GM19324 (cell line): ENCODE results near the gene MRPL28.
A peak's percentile ranks its signal among the peaks of the same experiment; 100 is the strongest.
"Not testable (repeated sequence)": the region's sequence is repeated elsewhere in the genome, so short reads cannot be mapped to it uniquely, and the experiment has no call there.

ENCODE experiments used
- ATAC-seq: cut with Tn5 transposase; IDR thresholded peaks from one replicate; pipeline ENCODE4 v1.9.1; 2021; ENCODE audit warnings: mild to moderate bottlenecking, moderate library complexity; ENCODE audit not compliant: unreplicated experiment, low FRiP score

MRPL28 gene

DNA sequence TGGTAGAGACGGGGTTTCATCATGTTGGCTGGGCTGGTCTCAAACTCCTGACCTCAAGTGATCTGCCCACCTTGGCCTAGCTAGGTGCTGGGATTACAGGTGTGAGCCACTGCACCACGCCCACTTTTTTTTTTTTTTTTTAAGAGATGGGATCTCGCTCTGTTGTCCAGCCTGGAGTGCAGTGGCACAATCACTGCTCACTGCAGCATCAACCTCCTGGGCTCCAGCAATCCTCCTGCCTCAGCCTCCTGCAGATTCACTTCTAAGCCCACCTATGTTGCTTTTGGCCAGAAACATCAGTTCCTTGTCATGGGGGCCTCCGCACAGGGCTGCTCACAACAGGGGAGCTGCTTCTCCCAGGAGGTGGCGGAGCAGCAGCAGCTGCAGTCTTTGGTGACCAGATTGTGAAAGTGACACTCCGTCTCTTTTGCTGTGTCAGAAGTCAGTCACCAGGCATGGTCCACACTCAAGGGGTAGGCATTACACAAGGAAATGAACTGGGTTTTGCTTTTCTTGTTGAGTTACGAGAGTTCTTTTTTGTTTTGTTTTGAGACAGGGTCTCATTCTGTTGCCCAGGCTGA lies 22.2 kb upstream of the MRPL28 start:
- no peak for ATAC-seq

DNA sequence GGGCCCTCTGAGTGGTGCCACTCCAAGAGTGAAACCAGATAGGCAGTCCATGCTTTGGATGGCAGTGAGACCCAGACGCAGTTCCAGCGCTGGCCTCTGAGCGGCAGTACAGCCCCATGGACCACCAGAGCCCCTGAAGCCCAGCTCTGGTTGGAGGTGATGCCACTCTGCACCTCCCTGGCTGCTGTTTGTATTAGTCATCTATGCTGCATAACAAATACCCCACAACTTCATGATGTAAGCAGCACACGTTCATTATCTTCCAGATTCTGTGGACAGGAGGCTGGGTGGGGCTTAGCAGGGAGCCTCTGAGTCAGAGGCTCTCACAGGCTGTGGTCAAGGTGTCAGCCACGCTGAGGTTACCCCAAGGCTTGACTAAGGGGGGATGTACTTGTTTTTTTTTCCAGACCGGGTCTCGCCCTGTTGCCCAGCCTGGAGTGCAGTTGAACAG lies 21.6 kb upstream of the MRPL28 start:
- ATAC-seq = no peak

DNA sequence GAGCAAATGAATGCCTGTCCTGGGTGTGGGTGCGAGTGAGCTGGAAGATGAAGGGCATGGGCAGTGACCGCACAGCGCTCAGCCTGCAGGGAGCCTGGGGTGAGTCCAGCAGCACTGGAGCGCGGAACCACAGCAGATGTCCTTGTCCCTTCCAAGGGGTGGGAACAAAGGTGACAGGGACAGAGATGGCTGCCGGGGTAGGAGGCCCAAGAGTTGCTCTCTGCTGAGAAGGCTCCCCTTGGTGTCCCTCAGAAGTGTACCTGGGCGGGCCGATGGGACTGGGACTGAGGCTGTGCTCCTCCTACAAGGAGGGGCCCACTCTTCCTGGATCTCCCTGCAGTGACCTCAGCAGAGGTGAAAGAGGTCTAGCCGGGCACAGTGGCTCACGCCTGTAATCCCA lies 19.0 kb upstream of the MRPL28 start:
- ATAC-seq = no peak

DNA sequence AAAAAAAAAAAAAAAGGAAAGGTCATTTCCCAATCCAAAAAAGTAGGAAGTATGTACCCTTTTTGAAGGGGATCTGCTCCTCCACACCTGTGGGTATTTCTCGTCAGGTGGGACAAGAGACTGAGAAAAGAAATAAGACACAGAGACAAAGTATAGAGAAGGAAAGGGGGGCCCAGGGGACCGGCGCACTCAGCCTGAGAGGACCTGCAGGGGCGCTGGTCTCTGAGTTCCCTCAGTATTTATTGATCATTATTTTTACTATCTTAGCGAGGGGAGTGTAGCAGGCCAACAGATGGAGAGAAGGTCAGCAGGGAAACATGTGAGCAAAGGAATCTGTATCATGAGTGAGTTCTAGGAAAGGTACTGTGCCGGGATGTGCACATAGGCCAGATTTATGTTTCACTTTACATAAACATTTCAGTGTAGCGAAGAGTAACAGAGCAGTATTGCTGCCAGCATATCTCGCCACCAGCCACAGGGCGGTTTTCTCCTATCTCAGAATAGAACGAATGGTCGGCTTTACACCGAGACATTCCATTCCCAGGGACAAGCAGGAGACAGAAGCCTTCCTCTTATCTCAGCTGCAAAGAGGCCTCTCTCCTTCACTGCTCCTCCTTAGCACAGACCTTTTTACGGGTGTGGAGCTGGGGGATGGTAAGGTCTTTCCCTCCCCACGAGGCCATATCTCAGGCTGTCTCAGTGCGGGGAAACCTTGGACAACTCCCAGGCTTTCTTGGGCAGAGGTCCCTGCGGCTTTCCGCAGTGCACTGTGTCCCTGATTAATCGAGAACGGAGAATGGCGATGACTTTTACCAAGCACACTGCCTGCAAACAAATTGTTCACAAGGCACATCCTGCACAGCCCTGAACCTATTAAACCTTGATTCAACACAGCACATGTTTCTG lies 17.7 kb upstream of the MRPL28 start:
- ATAC-seq = not testable (repeated sequence)

- ATAC-seq = no peak
Measured at GRCh38 chr16:386641-387156, 16.4 kb upstream of the MRPL28 start.

DNA sequence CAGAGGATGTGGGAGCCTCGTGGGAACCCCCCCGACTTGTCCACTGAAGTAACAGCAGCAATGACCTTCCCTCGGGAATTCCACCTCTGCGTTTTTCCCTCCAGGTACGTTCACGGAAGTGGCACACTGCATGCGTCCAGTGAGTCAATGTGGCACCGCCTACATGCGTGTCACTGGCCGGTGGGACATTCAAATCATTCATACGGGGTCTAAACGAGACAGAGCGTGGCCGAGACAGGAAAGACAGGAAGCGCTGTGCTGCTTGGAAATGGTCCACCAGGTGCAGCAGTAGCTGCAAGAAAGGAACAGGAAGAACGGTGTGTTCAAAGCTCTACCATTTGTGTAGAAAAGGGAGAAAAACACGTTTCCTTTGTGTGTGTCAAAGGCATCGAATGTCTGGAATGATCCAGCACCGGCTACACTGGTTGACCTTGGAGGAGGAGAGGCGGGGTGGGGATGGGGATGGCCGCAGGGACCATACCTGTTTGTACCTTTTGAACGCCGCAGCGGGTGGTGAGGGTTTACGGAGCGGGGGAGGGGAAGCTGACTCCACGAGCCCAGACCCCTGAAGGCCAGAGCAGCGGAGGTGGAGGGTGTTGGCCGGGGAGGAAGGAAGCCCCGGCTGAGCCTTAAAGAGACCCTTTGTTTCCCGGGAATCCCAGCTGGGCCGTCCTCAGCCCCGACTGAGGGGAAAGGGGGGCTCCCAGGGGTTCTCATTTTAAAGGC lies 13.2 kb upstream of the MRPL28 start:
- ATAC-seq = no peak

GRCh38 chr16:381789-382717 lies 11.7 kb upstream of the MRPL28 start, which contains the start of gene PGAP6:
Gene PGAP6 (minus strand): TSS chr16:381978. CDS start chr16:381821, 157 bp downstream.
- ATAC-seq = peak; percentile 67

- ATAC-seq = peak; percentile 3
Measured at GRCh38 chr16:381012-381788, 10.9 kb upstream of the MRPL28 start.

GRCh38 chr16:380762-381011 lies 10.3 kb upstream of the MRPL28 start:
- no peak for ATAC-seq

DNA sequence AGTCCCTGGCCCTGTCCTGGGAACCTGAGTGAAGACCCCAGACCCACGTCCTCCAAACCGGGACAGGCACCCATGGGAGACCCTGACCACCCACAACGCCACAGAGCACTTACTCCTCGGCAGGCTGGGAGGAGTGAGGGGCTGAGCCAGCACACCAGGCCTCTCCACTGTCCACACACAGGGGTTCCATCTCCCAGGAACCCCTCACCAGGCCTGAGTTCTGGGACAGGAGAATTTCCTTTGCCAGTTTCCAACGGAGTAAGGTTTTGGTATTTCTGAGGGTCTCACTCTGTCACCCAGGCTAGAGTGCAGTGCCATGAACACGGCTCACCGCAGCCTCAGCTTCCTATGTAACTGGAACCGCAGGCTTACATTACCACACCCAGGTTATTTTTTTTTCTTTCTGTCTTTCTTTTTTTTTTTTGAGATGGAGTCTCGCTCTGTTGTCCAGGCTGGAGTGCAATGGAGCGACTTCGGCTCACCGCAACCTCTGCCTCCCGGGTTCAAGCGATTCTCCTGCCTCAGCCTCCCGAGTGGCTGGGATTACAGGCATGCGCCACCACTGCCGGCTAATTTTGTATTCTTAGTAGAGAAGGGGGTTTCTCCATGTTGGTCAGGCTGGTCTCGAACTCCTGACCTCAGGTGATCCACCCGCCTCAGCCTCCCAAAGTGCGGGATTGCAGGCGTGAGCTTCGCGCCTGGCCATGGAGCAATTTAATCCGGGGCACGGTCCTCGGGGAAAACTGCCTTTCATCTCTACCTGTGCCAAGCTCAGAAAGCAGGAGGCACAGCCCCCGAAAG lies 9.8 kb upstream of the MRPL28 start:
- no peak for ATAC-seq

- ATAC-seq = no peak
Measured at GRCh38 chr16:379183-379960, 9.0 kb upstream of the MRPL28 start.

DNA sequence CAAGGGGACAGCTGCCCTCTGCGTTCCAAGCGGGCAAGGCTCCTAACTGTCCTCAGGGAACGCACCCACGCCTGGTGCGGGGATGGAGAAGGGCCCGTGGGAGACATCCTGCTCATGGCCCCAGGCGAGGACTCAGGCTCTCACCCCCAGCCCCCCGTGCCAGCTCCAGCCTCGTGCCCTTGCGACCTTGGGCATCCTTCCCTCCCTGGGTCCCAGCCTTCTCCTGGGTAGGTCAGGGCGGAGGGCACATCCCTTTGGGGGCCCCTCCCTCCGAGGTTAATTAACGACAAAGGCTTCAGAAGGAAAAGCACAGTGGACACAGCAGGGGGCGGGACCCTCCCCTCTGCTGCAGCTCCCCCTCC lies 8.5 kb upstream of the MRPL28 start:
- ATAC-seq = no peak

DNA sequence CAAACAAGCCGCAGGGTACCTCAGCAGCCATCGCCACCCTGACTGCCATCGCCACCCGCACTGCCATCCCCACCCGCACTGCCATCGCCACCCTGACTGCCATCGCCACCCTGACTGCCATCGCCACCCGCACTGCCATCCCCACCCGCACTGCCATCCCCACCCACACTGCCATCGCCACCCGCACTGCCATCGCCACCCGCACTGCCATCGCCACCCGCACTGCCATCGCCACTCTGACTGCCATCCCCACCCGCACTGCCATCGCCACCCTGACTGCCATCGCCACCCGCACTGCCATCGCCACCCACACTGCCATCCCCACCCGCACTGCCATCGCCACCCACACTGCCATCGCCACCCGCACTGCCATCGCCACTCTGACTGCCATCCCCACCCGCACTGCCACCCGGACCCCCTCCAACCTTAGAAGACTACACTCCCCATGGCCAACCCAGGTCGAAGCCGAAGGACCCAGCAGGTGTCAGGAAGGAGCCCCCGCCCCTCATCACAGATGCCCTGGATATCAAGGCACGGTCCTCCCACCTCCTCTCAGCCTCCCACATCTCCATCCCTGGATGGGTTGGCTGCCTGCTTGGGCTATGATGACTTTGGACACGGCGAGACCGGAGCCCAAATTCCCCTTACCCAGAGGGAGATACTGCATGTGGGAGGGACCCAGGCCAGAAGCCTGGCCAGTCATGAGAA lies 7.9 kb upstream of the MRPL28 start:
- not testable (repeated sequence) for ATAC-seq

- no peak for ATAC-seq
Measured at GRCh38 chr16:377419-377951, 7.1 kb upstream of the MRPL28 start.

DNA sequence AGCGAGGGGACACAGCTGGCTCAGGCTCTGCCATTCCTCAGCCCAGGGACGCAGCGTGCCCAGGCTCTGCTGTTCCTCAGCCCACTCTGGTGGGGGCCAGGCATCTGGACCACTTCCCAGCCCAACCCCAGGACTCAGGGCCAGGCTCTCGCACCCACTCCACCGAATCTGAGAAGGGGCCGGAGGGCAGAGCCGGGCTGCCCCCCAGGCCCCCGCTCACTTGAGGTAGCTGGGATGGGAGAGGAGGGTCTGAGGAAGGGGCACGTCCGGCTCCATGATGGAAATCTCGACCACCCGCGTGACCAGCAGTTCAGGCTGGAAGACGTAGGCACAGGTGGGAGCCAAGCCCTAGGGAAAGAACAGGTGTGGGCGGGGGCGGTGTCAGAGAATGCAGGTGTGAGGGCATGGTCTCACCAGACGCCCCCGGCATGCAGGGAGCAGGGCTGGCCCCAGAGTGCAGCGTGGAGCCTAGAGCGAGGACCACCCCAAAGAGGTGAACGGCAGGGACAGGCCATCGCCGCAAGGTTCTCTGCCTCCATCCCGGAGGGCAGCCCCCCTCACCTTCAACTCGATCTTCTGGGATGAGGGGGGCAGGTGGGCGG lies 6.6 kb upstream of the MRPL28 start:
- no peak for ATAC-seq

- no peak for ATAC-seq
Measured at GRCh38 chr16:375927-376816, 5.8 kb upstream of the MRPL28 start.
